ENCODE results near the gene AJM1.
"Not testable (repeated sequence)": the region's sequence is repeated elsewhere in the genome, so short reads cannot be mapped to it uniquely, and the experiment has no call there.

Gene AJM1

GRCh38 chr9:136862849-136863622 lies 20.8 kb downstream of the AJM1 start:
- FAIRE-seq (no peak), DNase-seq (ENCODE audit: insufficient read length, low spot score) (no peak)
- no peak for TF ChIP-seq SPI1 (IDR thresholded peaks at IDR 0.05; ENCODE audit: low read depth, low read length)
- TF ChIP-seq POLR2A (IDR thresholded peaks at IDR 0.05; ENCODE audit: low read depth, low read length) = no peak
- TF ChIP-seq POU2F2 (IDR thresholded peaks at IDR 0.05; ENCODE audit: low read depth, low read length) = no peak
- no peak for TF ChIP-seq PAX5 (IDR thresholded peaks at IDR 0.05; ENCODE audit: insufficient read depth, low read length, severe bottlenecking)
- TF ChIP-seq POLR2AphosphoS5 (IDR thresholded peaks at IDR 0.05; ENCODE audit: low read depth, low read length) = no peak
- TF ChIP-seq TAF1 (IDR thresholded peaks at IDR 0.05; ENCODE audit: low read depth, low read length) = no peak

GRCh38 chr9:136863623-136864273 lies 21.5 kb downstream of the AJM1 start:
- DNase-seq (ENCODE audit: insufficient read length, low spot score) (no peak), FAIRE-seq (no peak)
- TF ChIP-seq POLR2A (IDR thresholded peaks at IDR 0.05; ENCODE audit: low read depth, low read length) = no peak

- no peak for TF ChIP-seq SPI1 (IDR thresholded peaks at IDR 0.05; ENCODE audit: low read depth, low read length)
- no peak for TF ChIP-seq PAX5 (IDR thresholded peaks at IDR 0.05; ENCODE audit: insufficient read depth, low read length, severe bottlenecking)
- no peak for TF ChIP-seq POLR2A (IDR thresholded peaks at IDR 0.05; ENCODE audit: low read depth, low read length)
- TF ChIP-seq POU2F2 (IDR thresholded peaks at IDR 0.05; ENCODE audit: low read depth, low read length) = no peak
- TF ChIP-seq POLR2AphosphoS5 (IDR thresholded peaks at IDR 0.05; ENCODE audit: low read depth, low read length) = no peak
- no peak for TF ChIP-seq TAF1 (IDR thresholded peaks at IDR 0.05; ENCODE audit: low read depth, low read length)
- no peak for FAIRE-seq
- DNase-seq (ENCODE audit: insufficient read length, low spot score) = no peak
Measured at GRCh38 chr9:136865041-136865767, 22.9 kb downstream of the AJM1 start.

GRCh38 chr9:136865768-136866103 lies 23.5 kb downstream of the AJM1 start:
- FAIRE-seq (no peak), DNase-seq (ENCODE audit: insufficient read length, low spot score) (peak; percentile 48)
- TF ChIP-seq PAX5 (IDR thresholded peaks at IDR 0.05; ENCODE audit: insufficient read depth, low read length, severe bottlenecking) (no peak), POLR2AphosphoS5 (IDR thresholded peaks at IDR 0.05; ENCODE audit: low read depth, low read length) (no peak), POLR2A (IDR thresholded peaks at IDR 0.05; ENCODE audit: low read depth, low read length) (no peak), SPI1 (IDR thresholded peaks at IDR 0.05; ENCODE audit: low read depth, low read length) (no peak), TAF1 (IDR thresholded peaks at IDR 0.05; ENCODE audit: low read depth, low read length) (no peak), POU2F2 (IDR thresholded peaks at IDR 0.05; ENCODE audit: low read depth, low read length) (no peak)

GRCh38 chr9:136866898-136867421 lies 24.7 kb downstream of the AJM1 start:
- not testable (repeated sequence) for DNase-seq (ENCODE audit: insufficient read length, low spot score); FAIRE-seq

- FAIRE-seq = no peak
- TF ChIP-seq POLR2A (IDR thresholded peaks at IDR 0.05; ENCODE audit: low read depth, low read length) = no peak
- no peak for TF ChIP-seq TAF1 (IDR thresholded peaks at IDR 0.05; ENCODE audit: low read depth, low read length)
- no peak for TF ChIP-seq POLR2AphosphoS5 (IDR thresholded peaks at IDR 0.05; ENCODE audit: low read depth, low read length)
- TF ChIP-seq POU2F2 (IDR thresholded peaks at IDR 0.05; ENCODE audit: low read depth, low read length) = no peak
- TF ChIP-seq SPI1 (IDR thresholded peaks at IDR 0.05; ENCODE audit: low read depth, low read length) = no peak
- no peak for TF ChIP-seq PAX5 (IDR thresholded peaks at IDR 0.05; ENCODE audit: insufficient read depth, low read length, severe bottlenecking)
Measured at GRCh38 chr9:136867480-136867879, 25.2 kb downstream of the AJM1 start.

GRCh38 chr9:136867917-136868316 lies 25.6 kb downstream of the AJM1 start:
- FAIRE-seq = no peak
- TF ChIP-seq SPI1 (IDR thresholded peaks at IDR 0.05; ENCODE audit: low read depth, low read length) (no peak), PAX5 (IDR thresholded peaks at IDR 0.05; ENCODE audit: insufficient read depth, low read length, severe bottlenecking) (no peak), POLR2AphosphoS5 (IDR thresholded peaks at IDR 0.05; ENCODE audit: low read depth, low read length) (no peak), POU2F2 (IDR thresholded peaks at IDR 0.05; ENCODE audit: low read depth, low read length) (no peak), POLR2A (IDR thresholded peaks at IDR 0.05; ENCODE audit: low read depth, low read length) (no peak), TAF1 (IDR thresholded peaks at IDR 0.05; ENCODE audit: low read depth, low read length) (no peak)
- DNase-seq (ENCODE audit: insufficient read length, low spot score) = no peak

More at GRCh38 chr9:136867480-136867879, 25.2 kb downstream of the AJM1 start:
- no peak for DNase-seq (ENCODE audit: insufficient read length, low spot score)

GRCh38 chr9:136868644-136869043 lies 26.4 kb downstream of the AJM1 start:
- DNase-seq (ENCODE audit: insufficient read length, low spot score) = no peak
- TF ChIP-seq POLR2AphosphoS5 (IDR thresholded peaks at IDR 0.05; ENCODE audit: low read depth, low read length) (no peak), TAF1 (IDR thresholded peaks at IDR 0.05; ENCODE audit: low read depth, low read length) (no peak), PAX5 (IDR thresholded peaks at IDR 0.05; ENCODE audit: insufficient read depth, low read length, severe bottlenecking) (no peak), POLR2A (IDR thresholded peaks at IDR 0.05; ENCODE audit: low read depth, low read length) (no peak), POU2F2 (IDR thresholded peaks at IDR 0.05; ENCODE audit: low read depth, low read length) (no peak), SPI1 (IDR thresholded peaks at IDR 0.05; ENCODE audit: low read depth, low read length) (no peak)
- no peak for FAIRE-seq

- DNase-seq (ENCODE audit: insufficient read length, low spot score); FAIRE-seq: not testable (repeated sequence)
Measured at GRCh38 chr9:136869611-136870010, 27.3 kb downstream of the AJM1 start.

GRCh38 chr9:136875155-136875554 lies 32.9 kb downstream of the AJM1 start:
- FAIRE-seq (no peak), DNase-seq (ENCODE audit: insufficient read length, low spot score) (no peak)
- TF ChIP-seq PAX5 (IDR thresholded peaks at IDR 0.05; ENCODE audit: insufficient read depth, low read length, severe bottlenecking) (no peak), SPI1 (IDR thresholded peaks at IDR 0.05; ENCODE audit: low read depth, low read length) (no peak)

Measured in GM12891 (cell line).